Stimulated activated memory B cell treated with anti-CD40 and anti-IgM and Interleukin-4, amounts not matched to agents 10 μg/mL and 1 μg/mL and 100 μg/mL, for 72 hours (primary cell): Measurements from ENCODE around the gene BLTP2.
"Not testable (repeated sequence)": the region's sequence is repeated elsewhere in the genome, so short reads cannot be mapped to it uniquely, and the experiment has no call there.

Source experiments
- ATAC-seq: fragments of 150-1000 bp; cut with Tn5 transposase; 2 replicates; pipeline ENCODE4 v1.10.0; 2021
- H3K27ac Mint-ChIP-seq: one replicate; pipeline ENCODE4 v1.8.0; 2022; ENCODE audit warnings: mild to moderate bottlenecking, mixed read lengths
- H3K27me3 Mint-ChIP-seq: one replicate; pipeline ENCODE4 v1.8.0; 2022; ENCODE audit warnings: mixed read lengths
- H3K36me3 Mint-ChIP-seq: one replicate; pipeline ENCODE4 v1.8.0; 2022; ENCODE audit warnings: mixed read lengths
- H3K4me1 Mint-ChIP-seq: one replicate; pipeline ENCODE4 v1.8.0; 2022; ENCODE audit warnings: mixed read lengths
- H3K4me3 Mint-ChIP-seq: one replicate; pipeline ENCODE4 v1.8.0; 2022; ENCODE audit warnings: mild to moderate bottlenecking, moderate library complexity, mixed read lengths
- H3K9me3 Mint-ChIP-seq: one replicate; pipeline ENCODE4 v1.8.0; 2022; ENCODE audit warnings: mixed read lengths

Gene BLTP2

DNA sequence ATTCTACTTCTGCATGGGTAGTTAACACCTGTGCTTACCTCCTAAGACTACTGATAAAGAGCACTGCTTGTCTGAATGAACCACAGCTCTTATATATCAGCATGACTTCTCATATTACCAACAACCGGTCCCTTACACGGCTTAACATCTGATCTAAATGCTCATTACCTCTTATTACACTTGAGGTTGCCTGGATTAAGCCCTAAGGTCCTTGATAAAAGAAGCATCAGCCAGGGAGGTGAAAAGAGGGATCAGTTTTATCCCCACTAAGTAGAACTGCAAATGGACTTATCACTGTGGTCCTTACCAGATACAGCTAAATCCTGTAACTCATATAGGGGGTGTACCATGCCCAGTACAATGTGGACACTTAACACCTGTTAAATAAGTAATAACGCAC lies 22.8 kb downstream of the BLTP2 start:
- no peak for ATAC-seq
- Mint-ChIP-seq H3K36me3 (peaks cover 87% of the 10 kb centered on the region), H3K4me1 (peaks cover 14% of the 10 kb centered on the region), H3K4me3 (no peak overlapping the region), H3K27me3 (no peaks in the 10 kb centered on the region), H3K9me3 (no peaks in the 10 kb centered on the region), H3K27ac (no peak overlapping the region)

DNA sequence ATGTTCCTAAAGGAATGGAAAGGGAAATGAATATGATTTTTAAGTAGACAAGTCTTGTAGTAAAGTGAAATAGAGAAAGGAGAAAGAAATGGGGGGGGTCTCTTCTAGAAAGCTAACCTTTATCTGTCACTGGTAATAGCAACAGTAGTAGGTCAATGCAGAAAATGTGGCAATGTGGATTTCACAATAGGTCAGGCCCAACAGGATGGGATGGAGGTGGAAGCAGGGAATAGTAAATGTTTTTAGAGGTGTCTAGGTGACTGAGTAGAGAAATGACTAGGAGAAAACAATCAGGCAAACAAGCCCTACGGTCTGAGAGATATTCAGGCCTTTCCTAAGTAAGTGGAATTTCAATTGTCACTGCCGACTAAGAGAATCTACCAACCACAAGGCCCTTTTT lies 24.9 kb downstream of the BLTP2 start:
- no peak for ATAC-seq
- Mint-ChIP-seq H3K27ac (no peak overlapping the region), H3K9me3 (no peaks in the 10 kb centered on the region), H3K36me3 (peaks cover 89% of the 10 kb centered on the region), H3K4me3 (no peak overlapping the region), H3K27me3 (no peaks in the 10 kb centered on the region), H3K4me1 (peaks cover 20% of the 10 kb centered on the region)

- Mint-ChIP-seq H3K4me3 (no peak overlapping the region), H3K9me3 (no peaks in the 10 kb centered on the region), H3K27ac (no peak overlapping the region), H3K4me1 (peaks cover 23% of the 10 kb centered on the region), H3K27me3 (no peaks in the 10 kb centered on the region), H3K36me3 (peaks cover 90% of the 10 kb centered on the region)
- ATAC-seq = no peak
Measured at GRCh38 chr17:28618464-28618863, 26.5 kb downstream of the BLTP2 start.

GRCh38 chr17:28616281-28616680 lies 28.7 kb downstream of the BLTP2 start:
- ATAC-seq = no peak
- Mint-ChIP-seq H3K27me3 (no peaks in the 10 kb centered on the region), H3K9me3 (no peaks in the 10 kb centered on the region), H3K4me3 (no peak overlapping the region), H3K36me3 (peaks cover 70% of the 10 kb centered on the region), H3K4me1 (peaks cover 36% of the 10 kb centered on the region), H3K27ac (peak overlapping the region; percentile 30)

GRCh38 chr17:28615260-28615940 lies 29.6 kb downstream of the BLTP2 start:
- H3K9me3 Mint-ChIP-seq = no peaks in the 10 kb centered on the region
- no peak for ATAC-seq
- no peaks in the 10 kb centered on the region for H3K27me3 Mint-ChIP-seq
- H3K4me1 Mint-ChIP-seq = peaks cover 36% of the 10 kb centered on the region
- no peak overlapping the region for H3K4me3 Mint-ChIP-seq
- H3K27ac Mint-ChIP-seq = peak overlapping the region; percentile 27
- peaks cover 66% of the 10 kb centered on the region for H3K36me3 Mint-ChIP-seq

- Mint-ChIP-seq H3K27me3 (no peaks in the 10 kb centered on the region), H3K27ac (peak within 1 kb of the TSS; percentile 69), H3K36me3 (peaks cover 60% of the 10 kb centered on the region), H3K4me3 (no peak within 1 kb of the TSS), H3K9me3 (no peaks in the 10 kb centered on the region), H3K4me1 (peaks cover 36% of the 10 kb centered on the region)
- no peak for ATAC-seq
Measured at GRCh38 chr17:28613931-28614381, 31.0 kb downstream of the BLTP2 start, which contains the start of gene RSKR. Gene RSKR (minus strand): TSS chr17:28614185. CDS start chr17:28614161, 24 bp downstream.

- H3K36me3 Mint-ChIP-seq = peaks cover 55% of the 10 kb centered on the region
- no peaks in the 10 kb centered on the region for H3K27me3 Mint-ChIP-seq
- no peak for ATAC-seq
- peaks cover 36% of the 10 kb centered on the region for H3K4me1 Mint-ChIP-seq
- no peaks in the 10 kb centered on the region for H3K9me3 Mint-ChIP-seq
- H3K4me3 Mint-ChIP-seq = no peak overlapping the region
- peak overlapping the region; percentile 69 for H3K27ac Mint-ChIP-seq
Measured at GRCh38 chr17:28612936-28613872, 31.8 kb downstream of the BLTP2 start.

GRCh38 chr17:28612531-28612930 lies 32.4 kb downstream of the BLTP2 start:
- no peaks in the 10 kb centered on the region for H3K9me3 Mint-ChIP-seq
- no peak for ATAC-seq
- H3K36me3 Mint-ChIP-seq = peaks cover 54% of the 10 kb centered on the region
- H3K4me1 Mint-ChIP-seq = peaks cover 36% of the 10 kb centered on the region
- H3K27ac Mint-ChIP-seq = peak overlapping the region; percentile 69
- H3K4me3 Mint-ChIP-seq = no peak overlapping the region
- H3K27me3 Mint-ChIP-seq = no peaks in the 10 kb centered on the region

- H3K27ac Mint-ChIP-seq = no peak overlapping the region
- no peaks in the 10 kb centered on the region for H3K27me3 Mint-ChIP-seq
- no peaks in the 10 kb centered on the region for H3K9me3 Mint-ChIP-seq
- no peak overlapping the region for H3K4me3 Mint-ChIP-seq
- ATAC-seq = no peak
- peaks cover 23% of the 10 kb centered on the region for H3K4me1 Mint-ChIP-seq
- H3K36me3 Mint-ChIP-seq = peaks cover 33% of the 10 kb centered on the region
Measured at GRCh38 chr17:28610376-28610775, 34.6 kb downstream of the BLTP2 start.

- ATAC-seq, H3K9me3 Mint-ChIP-seq, H3K4me3 Mint-ChIP-seq, H3K27me3 Mint-ChIP-seq, H3K27ac Mint-ChIP-seq, H3K4me1 Mint-ChIP-seq: not testable (repeated sequence)
- H3K36me3 Mint-ChIP-seq = peaks cover 19% of the 10 kb centered on the region
Measured at GRCh38 chr17:28604031-28604430, 40.9 kb downstream of the BLTP2 start.

DNA sequence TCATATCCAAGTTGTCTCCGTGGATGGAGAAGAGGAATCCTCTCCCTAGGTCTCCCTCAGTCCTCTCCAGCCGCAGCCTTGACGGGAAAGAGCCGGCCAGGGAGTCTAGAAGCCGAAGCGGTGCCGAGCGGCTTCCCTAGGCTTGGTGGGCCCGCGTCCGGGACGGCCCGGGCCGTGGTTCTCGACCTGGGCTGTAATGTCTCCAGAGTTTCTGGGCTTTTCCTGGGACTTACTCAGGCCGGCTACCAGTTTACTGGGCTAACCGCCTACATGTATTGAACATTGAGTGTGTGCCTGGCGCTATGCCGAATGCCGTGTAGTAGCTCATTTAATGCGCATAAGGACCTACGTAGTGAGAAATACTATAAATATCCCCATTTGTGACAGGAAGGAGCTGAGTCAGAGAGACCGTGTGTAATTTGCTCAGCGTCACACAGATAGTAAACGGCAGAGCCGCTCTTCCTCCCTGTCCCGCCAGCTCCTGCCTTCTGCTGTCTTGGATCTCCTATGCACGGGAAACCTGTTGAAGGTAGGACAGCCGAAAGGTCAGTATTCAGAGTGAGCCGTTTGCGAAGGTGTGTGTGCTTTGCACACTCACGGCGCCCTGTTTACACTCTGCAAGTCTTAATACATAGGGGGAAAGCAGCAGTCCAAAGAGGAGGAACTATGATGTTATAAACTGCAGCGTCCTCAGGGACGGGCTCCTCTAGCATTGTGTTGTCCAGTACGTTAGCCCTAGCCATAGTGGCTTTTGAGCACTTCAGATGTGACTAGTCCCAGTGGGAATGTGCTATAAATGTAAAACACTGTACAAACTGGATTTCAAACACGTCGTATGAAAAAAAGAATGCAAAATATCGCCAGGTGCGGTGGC lies 45.4 kb downstream of the BLTP2 start:
- peak overlapping the region; percentile 93 for H3K27ac Mint-ChIP-seq
- H3K4me1 Mint-ChIP-seq = peaks cover 27% of the 10 kb centered on the region
- H3K9me3 Mint-ChIP-seq = no peaks in the 10 kb centered on the region
- no peaks in the 10 kb centered on the region for H3K27me3 Mint-ChIP-seq
- H3K36me3 Mint-ChIP-seq = peaks cover 12% of the 10 kb centered on the region
- H3K4me3 Mint-ChIP-seq = peak overlapping the region; percentile 94
- peak; percentile 80 for ATAC-seq

- Mint-ChIP-seq H3K4me1 (peaks cover 27% of the 10 kb centered on the region), H3K4me3 (peak within 1 kb of the TSS; percentile 94), H3K27me3 (no peaks in the 10 kb centered on the region), H3K27ac (peak within 1 kb of the TSS; percentile 93), H3K9me3 (no peaks in the 10 kb centered on the region), H3K36me3 (peaks cover 9% of the 10 kb centered on the region)
- peak; percentile 97 for ATAC-seq
Measured at GRCh38 chr17:28598799-28599310, 46.1 kb downstream of the BLTP2 start, which contains the start of gene SPAG5. Gene SPAG5 (minus strand): TSS chr17:28599025. CDS start chr17:28598946, 79 bp downstream.

DNA sequence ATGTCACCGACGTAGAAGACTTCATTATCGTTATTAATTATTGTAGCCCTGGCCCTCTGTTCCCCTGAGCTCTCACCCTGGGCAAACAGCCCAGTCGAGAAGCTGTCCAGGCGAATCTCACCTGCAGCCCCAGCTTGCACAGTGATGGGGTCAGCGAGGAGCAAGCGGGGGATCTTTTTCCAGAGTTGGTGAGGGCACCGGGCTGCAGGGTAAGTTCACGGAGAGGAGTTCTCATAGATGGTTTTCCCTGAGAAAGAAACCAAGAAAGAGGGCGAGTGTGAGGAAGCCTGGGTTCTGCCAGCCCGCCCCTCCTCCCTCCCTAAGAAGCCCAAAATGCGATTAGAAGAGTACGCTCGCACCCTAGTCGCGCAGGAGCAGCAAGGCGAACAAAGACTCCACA lies 46.6 kb downstream of the BLTP2 start:
- ATAC-seq = no peak
- H3K9me3 Mint-ChIP-seq = no peaks in the 10 kb centered on the region
- peak overlapping the region; percentile 93 for H3K27ac Mint-ChIP-seq
- peaks cover 27% of the 10 kb centered on the region for H3K4me1 Mint-ChIP-seq
- peaks cover 6% of the 10 kb centered on the region for H3K36me3 Mint-ChIP-seq
- no peaks in the 10 kb centered on the region for H3K27me3 Mint-ChIP-seq
- H3K4me3 Mint-ChIP-seq = peak overlapping the region; percentile 94

- peak overlapping the region; percentile 94 for H3K4me3 Mint-ChIP-seq
- no peak for ATAC-seq
- no peaks in the 10 kb centered on the region for H3K27me3 Mint-ChIP-seq
- peak overlapping the region; percentile 93 for H3K27ac Mint-ChIP-seq
- H3K36me3 Mint-ChIP-seq = peaks cover under 1% of the 10 kb centered on the region
- no peaks in the 10 kb centered on the region for H3K9me3 Mint-ChIP-seq
- H3K4me1 Mint-ChIP-seq = peaks cover 27% of the 10 kb centered on the region
Measured at GRCh38 chr17:28597606-28598383, 47.2 kb downstream of the BLTP2 start.
